ENCODE data around the gene ZNF487.

Gene ZNF487

GRCh38 chr10:43524434-43525247, 87.7 kb downstream of the ZNF487 start:
- DNase-seq (ENCODE audit: low read depth in 2 of 2), result no peak

Measured in activated CD8-positive, alpha-beta memory T cell treated with anti-CD3 and anti-CD28 coated beads for 4 hours (primary cell).